Parathyroid adenoma (tissue), 2 donors: ENCODE results near the gene SNX21.

Experiments
- H2AFZ ChIP-seq: fragments of 300-600 bp; sonication (generic); one replicate; pipeline ENCODE4 v1.7.0; 2017; ENCODE audit warnings: antibody characterized with exemption, mild to moderate bottlenecking
- H3K27ac ChIP-seq: fragments of 300-600 bp; sonication (generic); one replicate; pipeline ENCODE4 v1.7.0; 2017
- H3K27me3 ChIP-seq: fragments of 300-600 bp; sonication (generic); one replicate; pipeline ENCODE4 v1.7.0; 2017; ENCODE audit warnings: low read length; ENCODE audit not compliant: control insufficient read depth, insufficient read depth
- H3K36me3 ChIP-seq: fragments of 300-600 bp; sonication (generic); one replicate; pipeline ENCODE4 v1.7.0; 2017; ENCODE audit warnings: low read length; ENCODE audit not compliant: control insufficient read depth, insufficient read depth
- H3K4me1 ChIP-seq: fragments of 300-600 bp; sonication (generic); one replicate; pipeline ENCODE4 v1.7.0; 2017; ENCODE audit warnings: control low read depth
- H3K4me2 ChIP-seq: fragments of 300-600 bp; sonication (generic); one replicate; pipeline ENCODE4 v1.7.0; 2017; ENCODE audit warnings: low read length
- H3K4me3 ChIP-seq: fragments of 300-600 bp; sonication (generic); one replicate; pipeline ENCODE4 v1.7.0; 2017; ENCODE audit warnings: low read depth, low read length
- H3K79me2 ChIP-seq: fragments of 300-600 bp; sonication (generic); one replicate; pipeline ENCODE4 v1.7.0; 2017; ENCODE audit warnings: control low read depth
- H3K9ac ChIP-seq: fragments of 300-600 bp; sonication (generic); one replicate; pipeline ENCODE4 v1.7.0; 2017; ENCODE audit warnings: mild to moderate bottlenecking
- H3K9me3 ChIP-seq: fragments of 300-600 bp; sonication (generic); one replicate; pipeline ENCODE4 v1.7.0; 2017; ENCODE audit warnings: low read length; ENCODE audit not compliant: control insufficient read depth
- TF ChIP-seq, protein P1 (sequence below): fragments of 300-600 bp; sonication (generic); IDR thresholded peaks from one replicate; pipeline ENCODE4 v1.7.0; 2017; ENCODE audit warnings: antibody characterized with exemption, mild to moderate bottlenecking
- donor health status: primary hyperparathyroidism.

Gene SNX21

DNA sequence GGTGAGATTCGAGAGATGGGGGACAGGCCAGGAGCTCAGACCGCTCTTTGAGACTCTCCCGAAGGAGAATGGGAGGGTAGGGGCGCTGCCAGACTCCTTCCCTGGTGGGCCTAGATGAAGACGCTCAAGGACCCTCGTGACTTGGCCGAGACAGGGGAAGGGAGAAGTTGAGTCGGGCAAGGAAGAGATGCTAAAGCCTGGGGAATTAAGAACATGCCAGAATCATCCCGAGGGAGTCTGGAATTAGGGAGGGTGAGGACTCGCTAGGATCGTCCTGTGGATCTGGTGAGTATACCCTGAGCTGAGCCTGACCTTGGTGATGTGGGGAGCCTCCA, 20.6 kb upstream of the SNX21 start:
- Histone ChIP-seq H3K4me3 (no peak overlapping the region), H3K27ac (no peak overlapping the region), H3K79me2 (no peaks in the 10 kb centered on the region), H3K9ac (no peak overlapping the region), H3K36me3 (no peaks in the 10 kb centered on the region), H3K9me3 (no peaks in the 10 kb centered on the region), H3K4me1 (no peaks in the 10 kb centered on the region), H3K4me2 (peak overlapping the region; percentile 94), H2AFZ (peak overlapping the region; percentile 54), H3K27me3 (no peaks in the 10 kb centered on the region)
- TF ChIP-seq, protein P1, sequence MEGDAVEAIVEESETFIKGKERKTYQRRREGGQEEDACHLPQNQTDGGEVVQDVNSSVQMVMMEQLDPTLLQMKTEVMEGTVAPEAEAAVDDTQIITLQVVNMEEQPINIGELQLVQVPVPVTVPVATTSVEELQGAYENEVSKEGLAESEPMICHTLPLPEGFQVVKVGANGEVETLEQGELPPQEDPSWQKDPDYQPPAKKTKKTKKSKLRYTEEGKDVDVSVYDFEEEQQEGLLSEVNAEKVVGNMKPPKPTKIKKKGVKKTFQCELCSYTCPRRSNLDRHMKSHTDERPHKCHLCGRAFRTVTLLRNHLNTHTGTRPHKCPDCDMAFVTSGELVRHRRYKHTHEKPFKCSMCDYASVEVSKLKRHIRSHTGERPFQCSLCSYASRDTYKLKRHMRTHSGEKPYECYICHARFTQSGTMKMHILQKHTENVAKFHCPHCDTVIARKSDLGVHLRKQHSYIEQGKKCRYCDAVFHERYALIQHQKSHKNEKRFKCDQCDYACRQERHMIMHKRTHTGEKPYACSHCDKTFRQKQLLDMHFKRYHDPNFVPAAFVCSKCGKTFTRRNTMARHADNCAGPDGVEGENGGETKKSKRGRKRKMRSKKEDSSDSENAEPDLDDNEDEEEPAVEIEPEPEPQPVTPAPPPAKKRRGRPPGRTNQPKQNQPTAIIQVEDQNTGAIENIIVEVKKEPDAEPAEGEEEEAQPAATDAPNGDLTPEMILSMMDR = no peak

DNA sequence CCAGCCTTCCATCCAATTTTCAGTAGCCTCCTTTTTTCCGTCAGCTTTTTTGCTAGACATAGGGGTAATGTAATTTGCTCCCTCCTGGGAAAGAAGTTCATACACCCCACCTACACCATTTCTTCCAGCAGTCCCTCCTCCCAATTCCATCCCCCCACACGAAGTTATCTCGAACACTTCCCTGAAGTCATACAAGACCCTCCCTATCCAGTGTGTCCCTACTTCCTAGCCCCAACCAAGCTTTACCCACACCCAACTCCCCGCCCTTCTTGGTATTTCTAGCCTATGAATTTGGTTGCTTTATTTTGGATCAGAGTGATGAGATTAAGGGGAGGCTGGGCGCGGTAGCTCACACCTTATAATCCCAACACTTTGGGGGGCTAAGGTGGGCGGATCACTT, 20.1 kb upstream of the SNX21 start:
- Histone ChIP-seq H3K4me3 (no peak overlapping the region), H3K4me1 (no peaks in the 10 kb centered on the region), H2AFZ (no peak overlapping the region), H3K36me3 (no peaks in the 10 kb centered on the region), H3K27ac (no peak overlapping the region), H3K9ac (no peak overlapping the region), H3K9me3 (no peaks in the 10 kb centered on the region), H3K4me2 (no peak overlapping the region), H3K79me2 (no peaks in the 10 kb centered on the region), H3K27me3 (no peaks in the 10 kb centered on the region)
- TF ChIP-seq, protein P1 = no peak

DNA sequence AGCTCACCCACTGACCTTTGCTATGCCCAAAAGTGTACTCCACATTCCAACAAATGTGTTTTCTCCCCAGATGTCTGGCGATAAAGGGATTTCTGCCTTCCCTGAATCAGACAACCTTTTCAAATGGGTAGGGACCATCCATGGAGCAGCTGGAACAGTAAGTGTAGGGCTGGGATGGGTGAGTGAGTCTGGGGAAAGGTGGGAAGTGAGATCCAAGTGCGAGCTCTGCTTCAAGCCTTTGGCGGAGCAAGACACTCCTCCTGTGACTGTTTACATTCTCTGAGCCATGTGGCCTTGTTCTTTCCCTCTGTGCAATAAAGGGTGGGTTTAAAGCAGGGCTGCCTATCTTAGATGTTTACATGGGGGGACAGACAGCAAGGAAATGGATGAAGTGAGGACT, 19.3 kb upstream of the SNX21 start:
- no peaks in the 10 kb centered on the region for H3K79me2 ChIP-seq
- TF ChIP-seq, protein P1 = no peak

DNA sequence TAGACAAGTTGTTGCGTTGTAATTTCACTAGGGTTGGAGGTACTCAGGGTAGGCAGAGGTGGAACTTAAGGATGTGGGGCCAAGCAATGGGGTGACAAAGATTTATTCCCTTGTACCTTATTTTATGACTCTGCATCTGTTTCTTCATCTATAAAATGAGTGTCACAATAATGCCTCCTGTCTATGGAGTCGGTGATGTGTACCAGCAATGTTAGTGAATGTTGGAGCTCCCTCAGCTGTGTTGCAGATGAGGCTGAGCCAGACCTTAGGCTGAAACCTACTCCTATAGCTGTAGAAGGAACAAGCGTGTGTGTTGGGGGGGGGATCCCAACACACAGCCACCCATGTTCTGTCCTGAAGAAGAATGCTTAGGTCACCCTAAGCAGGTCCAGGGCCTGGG, 16.6 kb upstream of the SNX21 start:
- no peaks in the 10 kb centered on the region for H3K79me2 ChIP-seq
- no peak overlapping the region for H3K27ac ChIP-seq
- no peaks in the 10 kb centered on the region for H3K9me3 ChIP-seq
- H3K4me2 ChIP-seq = no peak overlapping the region
- no peak overlapping the region for H3K4me3 ChIP-seq
- H3K9ac ChIP-seq = no peak overlapping the region
- H3K4me1 ChIP-seq = no peaks in the 10 kb centered on the region
- no peaks in the 10 kb centered on the region for H3K36me3 ChIP-seq
- H3K27me3 ChIP-seq = no peaks in the 10 kb centered on the region
- H2AFZ ChIP-seq = no peak overlapping the region
- TF ChIP-seq, protein P1 = no peak

More for the DNA sequence above, 19.3 kb upstream of the SNX21 start:
- H3K36me3 ChIP-seq = no peaks in the 10 kb centered on the region
- no peak overlapping the region for H3K4me3 ChIP-seq
- H3K4me2 ChIP-seq = no peak overlapping the region
- no peaks in the 10 kb centered on the region for H3K27me3 ChIP-seq
- no peak overlapping the region for H3K9ac ChIP-seq
- no peak overlapping the region for H2AFZ ChIP-seq
- H3K9me3 ChIP-seq = no peaks in the 10 kb centered on the region
- no peaks in the 10 kb centered on the region for H3K4me1 ChIP-seq
- H3K27ac ChIP-seq = no peak overlapping the region

DNA sequence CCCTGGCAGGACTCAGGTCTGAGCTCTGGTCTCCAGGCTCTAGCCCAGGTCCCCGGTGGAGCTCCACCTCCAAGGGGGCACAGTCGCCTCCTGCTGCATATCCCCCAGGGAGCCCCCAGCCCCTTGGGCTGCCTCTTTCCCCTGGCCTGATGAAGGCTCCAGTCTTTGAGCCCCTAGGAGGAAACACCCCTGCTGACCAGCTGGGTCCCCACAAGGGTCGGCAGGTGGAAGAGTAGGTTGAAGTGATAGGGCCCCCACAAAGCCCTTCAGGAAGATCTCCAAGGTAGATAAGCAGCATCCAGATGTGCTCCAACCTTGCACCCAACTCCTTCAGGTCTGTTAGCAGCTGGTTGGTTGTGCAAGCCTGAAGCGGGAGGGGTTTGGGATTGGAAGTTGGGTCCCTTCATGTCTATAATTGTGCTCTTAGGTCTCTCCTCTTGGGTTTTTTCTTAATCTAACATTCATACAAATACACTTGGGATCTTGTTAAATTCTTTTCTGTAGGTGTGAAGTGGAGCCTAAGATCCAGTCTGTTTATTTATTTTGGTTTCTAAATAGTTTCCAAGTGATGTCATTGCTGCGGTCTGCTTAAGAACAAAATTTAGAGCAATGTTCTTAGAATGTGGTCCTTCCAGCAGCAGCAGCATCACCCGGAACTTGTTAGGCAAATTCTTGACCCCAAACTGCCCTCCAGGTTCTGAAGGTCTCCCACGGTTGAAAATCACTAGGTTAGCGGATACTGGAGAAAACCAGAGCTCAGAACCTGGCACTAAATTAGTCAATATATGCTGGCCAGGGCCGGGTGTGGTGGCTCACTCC, 16.0 kb upstream of the SNX21 start:
- Histone ChIP-seq H3K79me2 (no peaks in the 10 kb centered on the region), H3K27ac (no peak overlapping the region), H3K4me2 (no peak overlapping the region), H3K9me3 (no peaks in the 10 kb centered on the region), H3K36me3 (no peaks in the 10 kb centered on the region), H3K9ac (no peak overlapping the region), H2AFZ (no peak overlapping the region), H3K27me3 (no peaks in the 10 kb centered on the region), H3K4me1 (no peaks in the 10 kb centered on the region), H3K4me3 (no peak overlapping the region)
- TF ChIP-seq, protein P1 = no peak
